ENCODE results near the gene NEK8. TPM values are rescaled to one million over a fixed set of nuclear protein-coding genes. Genes with fewer than 3 reads are reported as not detected.

The NEK8 gene
- total and polyA plus RNA-seq, 2 of the 8 experiments (the other 6 are each of a cell fraction or from before 2014, with no cell fraction given): 14.9 to 23.3 TPM

- H3K14ac ChIP-seq (ENCODE audit: insufficient read length): no peak overlapping the region
- H3K4me2 ChIP-seq (ENCODE audit: insufficient read depth in 1 of 2, low read depth in 2 of 2, low read length in 2 of 2): no peak overlapping the region
- no peak overlapping the region for H3K23ac ChIP-seq (ENCODE audit: insufficient read length)
- ChIA-PET POLR2A (ENCODE audit: partially characterized antibody) (interaction anchor here (0.7 to 15.3 kb wide), 8 partner anchors 13 to 208 kb away, joined by 3 to 813 read pairs (median 4); partner anchors contain the start of genes FLOT2, NEK8, RPL23A and TLCD1), CTCF (ENCODE audit: partially characterized antibody) (interaction anchor here (0.6 to 5.6 kb wide), 6 partner anchors 8 to 107 kb away, joined by 3 to 70 read pairs (median 5); partner anchors contain the start of genes NEK8 and TLCD1)
- 0 out of 2 replicates have a peak overlapping the region, but pooled peaks have one; percentile 75 for H2BK12ac ChIP-seq (ENCODE audit: low read depth, low read length)
- no peaks in the 10 kb centered on the region for H3K27me3 ChIP-seq (replicated peaks in 1 of 4; ENCODE audit: control insufficient read depth in 3 of 4, extremely low read depth in 1 of 4, insufficient read depth in 3 of 4, low read length in 3 of 4)
- peak overlapping the region; percentile 81 for H4K91ac ChIP-seq (replicated peaks; ENCODE audit: insufficient read length, low read length)
- peak overlapping the region; percentile 45; the same call in 1 of the 2 replicates for H4K8ac ChIP-seq (ENCODE audit: extremely low read depth, insufficient read depth, low read length)
- no peak overlapping the region for H2BK20ac ChIP-seq (ENCODE audit: low read length)
- 0 out of 7 replicates have a peak overlapping the region, but pooled peaks of 1 of the 4 experiments have one; percentile 7 for H3K9ac ChIP-seq (replicated peaks in 1 of 4; ENCODE audit: extremely low read depth in 1 of 4, low read depth in 3 of 4, low read length in 3 of 4)
- no peak for DNase-seq (ENCODE audit: low read depth in 1 of 2, low spot score in 2 of 2)
- H2BK15ac ChIP-seq (ENCODE audit: low read length): 0 out of 2 replicates have a peak overlapping the region, but pooled peaks have one; percentile 31
- peak overlapping the region; percentile 7; the same call in 1 of the 2 replicates for H3K27ac ChIP-seq (ENCODE audit: low read depth, low read length)
- H3K36me3 ChIP-seq (ENCODE audit: control insufficient read depth in 2 of 4, insufficient read depth in 4 of 4, low read length in 3 of 4): peaks cover 6 to 13% (median 10%) of the 10 kb centered on the region in 4 experiments; a peak in 5 of 8 replicates
- H3K79me2 ChIP-seq (ENCODE audit: control insufficient read depth in 1 of 2, insufficient read depth in 2 of 2, low read length in 2 of 2): peaks cover 19 to 24% of the 10 kb centered on the region in 2 experiments
- H2AFZ ChIP-seq (ENCODE audit: low read length): no peak overlapping the region
- peaks cover 11% of the 10 kb centered on the region; the same call in 1 of the 2 replicates for H3K79me1 ChIP-seq (ENCODE audit: low read depth, low read length)
- H2BK5ac ChIP-seq (ENCODE audit: low read depth, low read length): peak overlapping the region; percentile 83
- H3K9me3 ChIP-seq (ENCODE audit: insufficient read depth in 2 of 2, low read depth in 1 of 2, low read length in 1 of 2): no peaks in the 10 kb centered on the region
- WGBS, 2 experiments (ENCODE audit: extremely low coverage in 1 of 2, insufficient coverage in 1 of 2, insufficient read length in 1 of 2, insufficient replicate concordance in 2 of 2, low coverage in 1 of 2, low lambda C conversion rate in 2 of 2, missing lambda C conversion rate in 1 of 2): 94% methylated on average over 19 of the region's 19 CpGs; no CpG with 5 or more reads in 1 of the 2 experiments
- peak overlapping the region; percentile 88 for H3K4ac ChIP-seq (replicated peaks; ENCODE audit: insufficient read length, low read depth, low read length)
- peak overlapping the region; percentile 16 for H4K5ac ChIP-seq (ENCODE audit: insufficient read length, low read depth, low read length)
- H4K20me1 ChIP-seq (replicated peaks in 1 of 2; ENCODE audit: control insufficient read depth in 1 of 2, insufficient read depth in 2 of 2, low read length in 2 of 2): peaks cover 10 to 12% of the 10 kb centered on the region in 2 experiments
- H2AK5ac ChIP-seq (ENCODE audit: low read depth, low read length): 0 out of 2 replicates have a peak overlapping the region, but pooled peaks have one; percentile 86
- no peak overlapping the region; the same call in none of the 2 replicates for H3K18ac ChIP-seq (ENCODE audit: extremely low read depth, low read length)
- peaks cover 0 to 14% (median 12%) of the 10 kb centered on the region in 4 experiments; a peak in 6 of 7 replicates for H3K4me1 ChIP-seq (replicated peaks in 1 of 4; ENCODE audit: control insufficient read depth in 3 of 4, insufficient read depth in 4 of 4, low read length in 3 of 4)
- H3K4me3 ChIP-seq (ENCODE audit: extremely low read depth in 1 of 4, insufficient read depth in 2 of 4, low read depth in 3 of 4, low read length in 4 of 4): no peak overlapping the region
- H3K56ac ChIP-seq (replicated peaks; ENCODE audit: insufficient read length, low read depth, low read length): no peak overlapping the region
- H3K23me2 ChIP-seq (ENCODE audit: low read depth, low read length): peaks cover 23% of the 10 kb centered on the region
- TF ChIP-seq USF2 (IDR thresholded peaks at IDR 0.05; ENCODE audit: low read length): no peak
- TF ChIP-seq MAFK (IDR thresholded peaks at IDR 0.05; ENCODE audit: low read depth, low read length): no peak
- no peak for TF ChIP-seq SUZ12 (IDR thresholded peaks at IDR 0.05; ENCODE audit: low read length)
- no peak for TF ChIP-seq RXRA (IDR thresholded peaks at IDR 0.05; ENCODE audit: insufficient read depth, low read depth, low read length)
- TF ChIP-seq BACH1 (IDR thresholded peaks at IDR 0.05; ENCODE audit: low read length): no peak
- TF ChIP-seq POLR2A (IDR thresholded peaks at IDR 0.05; ENCODE audit: control extremely low read depth in 1 of 2, low read depth in 2 of 2, low read length in 2 of 2): no peak
- no peak for TF ChIP-seq CHD1 (IDR thresholded peaks at IDR 0.05; ENCODE audit: low read depth, low read length)
- TF ChIP-seq BCL11A (IDR thresholded peaks at IDR 0.05; ENCODE audit: low read depth in 2 of 2, low read length in 2 of 2): no peak
- H2BK120ac ChIP-seq (replicated peaks; ENCODE audit: low read depth, low read length): no peak overlapping the region
- FAIRE-seq: no peak
These were observed 13.1 kb downstream of the NEK8 start for GRCh38 chr17:28741358-28742349.
